ELR (cell line): ENCODE measurements around the gene AURKAIP1.
A peak's percentile ranks its signal among the peaks of the same experiment; 100 is the strongest.

Experiments used
- DNase-seq: peaks from one replicate; pipeline ENCODE4 v3.0.0-alpha.2; 2015; ENCODE audit warnings: low read depth

Gene AURKAIP1

GRCh38 chr1:1346501-1346890 lies 28.5 kb downstream of the AURKAIP1 start:
- no peak for DNase-seq

- DNase-seq = no peak
These were observed 29.0 kb downstream of the AURKAIP1 start for GRCh38 chr1:1345860-1346500.

- DNase-seq = peak; percentile 63
These were observed 29.6 kb downstream of the AURKAIP1 start for GRCh38 chr1:1345384-1345783.

- peak; percentile 97 for DNase-seq
These were observed 30.2 kb downstream of the AURKAIP1 start for GRCh38 chr1:1344655-1345361.

GRCh38 chr1:1343811-1344421 lies 31.1 kb downstream of the AURKAIP1 start:
- DNase-seq = no peak

GRCh38 chr1:1342584-1343115 lies 32.4 kb downstream of the AURKAIP1 start:
- DNase-seq = no peak

- DNase-seq = no peak
These were observed 32.9 kb downstream of the AURKAIP1 start for GRCh38 chr1:1342061-1342562.

- no peak for DNase-seq
These were observed 33.4 kb downstream of the AURKAIP1 start for GRCh38 chr1:1341549-1342021.

GRCh38 chr1:1340791-1341548 lies 34.0 kb downstream of the AURKAIP1 start:
- no peak for DNase-seq

- DNase-seq = no peak
These were observed 34.8 kb downstream of the AURKAIP1 start for GRCh38 chr1:1340185-1340584.

- DNase-seq = no peak
These were observed 36.7 kb downstream of the AURKAIP1 start for GRCh38 chr1:1338278-1338677.

- DNase-seq = no peak
These were observed 37.2 kb downstream of the AURKAIP1 start for GRCh38 chr1:1337793-1338147.

GRCh38 chr1:1336931-1337792 lies 37.8 kb downstream of the AURKAIP1 start:
- DNase-seq = no peak

GRCh38 chr1:1336446-1336845 lies 38.6 kb downstream of the AURKAIP1 start:
- no peak for DNase-seq

GRCh38 chr1:1335792-1336248 lies 39.2 kb downstream of the AURKAIP1 start:
- no peak for DNase-seq

GRCh38 chr1:1335283-1335682 lies 39.7 kb downstream of the AURKAIP1 start:
- no peak for DNase-seq

- no peak for DNase-seq
These were observed 40.2 kb downstream of the AURKAIP1 start for GRCh38 chr1:1334835-1335234.

- DNase-seq = no peak
These were observed 41.3 kb downstream of the AURKAIP1 start for GRCh38 chr1:1333551-1334241.

- no peak for DNase-seq
These were observed 42.1 kb downstream of the AURKAIP1 start for GRCh38 chr1:1332774-1333480.
